ENCODE measurements around the gene ESCO1. TPM values are rescaled to one million over a fixed set of nuclear protein-coding genes. Genes with fewer than 3 reads are reported as not detected.
A peak's percentile ranks its signal among the peaks of the same experiment; 100 is the strongest.

The ESCO1 gene
- total and polyA plus RNA-seq, 2 experiments from 2014 or later: 10.9 to 22.0 TPM

- DNase-seq (ENCODE audit: low spot score): no peak
- TF ChIP-seq EZH2phosphoT487 (IDR thresholded peaks at IDR 0.05; ENCODE audit: low read depth, severe bottlenecking, unreplicated experiment): no peak
- no peak for TF ChIP-seq EZH2 (IDR thresholded peaks at IDR 0.05; ENCODE audit: borderline replicate concordance)
- TF ChIP-seq CTCF (IDR thresholded peaks at IDR 0.05; ENCODE audit: poor library complexity): no peak
- H3K27me3 ChIP-seq: no peaks in the 10 kb centered on the region
- H3K36me3 ChIP-seq (replicated peaks; ENCODE audit: insufficient read depth, low read depth): peaks cover under 1% of the 10 kb centered on the region
- H3K4me2 ChIP-seq: no peak overlapping the region
- WGBS (ENCODE audit: low lambda C conversion rate, missing lambda C conversion rate): 87% methylated on average over 13 of the region's 13 CpGs
- no peak overlapping the region for H3K4me3 ChIP-seq
- no peaks in the 10 kb centered on the region for H3K79me2 ChIP-seq
- H3K27ac ChIP-seq: no peak overlapping the region
- H2AFZ ChIP-seq: no peak overlapping the region
- no peaks in the 10 kb centered on the region for H3K9me3 ChIP-seq (ENCODE audit: low read depth)
- no peaks in the 10 kb centered on the region for H4K20me1 ChIP-seq (ENCODE audit: insufficient read depth, poor library complexity, severe bottlenecking)
- no peaks in the 10 kb centered on the region for H3K9me2 ChIP-seq (replicated peaks; ENCODE audit: insufficient read depth)
- no peaks in the 10 kb centered on the region for H3K4me1 ChIP-seq (ENCODE audit: insufficient read depth)
These were observed 36.3 kb upstream of the ESCO1 start for GRCh38 chr18:21636769-21637168.

- H2AFZ ChIP-seq: no peak overlapping the region
- H3K9me3 ChIP-seq (ENCODE audit: low read depth): no peaks in the 10 kb centered on the region
- no peaks in the 10 kb centered on the region for H4K20me1 ChIP-seq (ENCODE audit: insufficient read depth, poor library complexity, severe bottlenecking)
- no peaks in the 10 kb centered on the region for H3K27me3 ChIP-seq
- 97% methylated on average over 4 of the region's 4 CpGs for WGBS (ENCODE audit: low lambda C conversion rate, missing lambda C conversion rate)
- TF ChIP-seq EZH2 (IDR thresholded peaks at IDR 0.05; ENCODE audit: borderline replicate concordance): no peak
- no peak for TF ChIP-seq EZH2phosphoT487 (IDR thresholded peaks at IDR 0.05; ENCODE audit: low read depth, severe bottlenecking, unreplicated experiment)
- no peak for TF ChIP-seq CTCF (IDR thresholded peaks at IDR 0.05; ENCODE audit: poor library complexity)
- H3K4me3 ChIP-seq: no peak overlapping the region
- DNase-seq (ENCODE audit: low spot score): no peak
- H3K4me1 ChIP-seq (ENCODE audit: insufficient read depth): no peaks in the 10 kb centered on the region
- H3K36me3 ChIP-seq (replicated peaks; ENCODE audit: insufficient read depth, low read depth): peaks cover 3% of the 10 kb centered on the region
- no peaks in the 10 kb centered on the region for H3K79me2 ChIP-seq
- H3K9me2 ChIP-seq (replicated peaks; ENCODE audit: insufficient read depth): no peaks in the 10 kb centered on the region
- H3K27ac ChIP-seq: no peak overlapping the region
- no peak overlapping the region for H3K4me2 ChIP-seq
These were observed 34.2 kb upstream of the ESCO1 start for GRCh38 chr18:21634588-21635199.

- H3K4me2 ChIP-seq: no peak overlapping the region
- TF ChIP-seq CTCF (IDR thresholded peaks at IDR 0.05; ENCODE audit: poor library complexity) (peak; percentile 26), EZH2phosphoT487 (IDR thresholded peaks at IDR 0.05; ENCODE audit: low read depth, severe bottlenecking, unreplicated experiment) (no peak), EZH2 (IDR thresholded peaks at IDR 0.05; ENCODE audit: borderline replicate concordance) (no peak)
- H3K36me3 ChIP-seq (replicated peaks; ENCODE audit: insufficient read depth, low read depth): peaks cover 3% of the 10 kb centered on the region
- H3K4me3 ChIP-seq: no peak overlapping the region
- H3K4me1 ChIP-seq (ENCODE audit: insufficient read depth): no peaks in the 10 kb centered on the region
- H3K9me3 ChIP-seq (ENCODE audit: low read depth): no peaks in the 10 kb centered on the region
- H3K79me2 ChIP-seq: no peaks in the 10 kb centered on the region
- no peaks in the 10 kb centered on the region for H3K27me3 ChIP-seq
- H3K9me2 ChIP-seq (replicated peaks; ENCODE audit: insufficient read depth): no peaks in the 10 kb centered on the region
- H3K27ac ChIP-seq: no peak overlapping the region
- DNase-seq (ENCODE audit: low spot score): no peak
- H2AFZ ChIP-seq: no peak overlapping the region
- WGBS (ENCODE audit: low lambda C conversion rate, missing lambda C conversion rate): 93% methylated on average over 1 of the region's 1 CpG
- H4K20me1 ChIP-seq (ENCODE audit: insufficient read depth, poor library complexity, severe bottlenecking): no peaks in the 10 kb centered on the region
These were observed 31.9 kb upstream of the ESCO1 start for GRCh38 chr18:21632393-21632792.
